Caco-2 (cell line): Measurements from ENCODE around the gene GULP1. TPM values are rescaled to one million over a fixed set of nuclear protein-coding genes. Genes with fewer than 3 reads are reported as not detected.

Experiments
- BruUV-seq: library from RNA; stranded (reverse); fragments of 400-500 nt; replicated peaks from 2 replicates; lab custom pipeline; 2021; lab: Mats Ljungman, UMichigan
- CTCF ChIA-PET: fragments of 300-600 bp; sonication (Branson Sonifier 250); formaldehyde crosslinking; loops from one replicate; lab custom pipeline; 2022; ENCODE audit warnings: antibody characterized with exemption; lab: Charles Lee
- POLR2A ChIA-PET: fragments of 300-600 bp; sonication (Branson Sonifier 250); formaldehyde crosslinking; loops from one replicate; lab custom pipeline; 2022; ENCODE audit warnings: antibody characterized with exemption; lab: Charles Lee
- DNase-seq, 2 experiments: peaks; one replicate each; pipeline versions ENCODE4 v3.0.0 to v3.0.0-alpha.2; 2020 to 2022
- H3K27me3 ChIP-seq: replicated peaks from 2 replicates; pipeline ENCODE4 v1.6.0; 2011; ENCODE audit warnings: low read length; ENCODE audit not compliant: control insufficient read depth, insufficient read depth
- H3K36me3 ChIP-seq: 2 replicates; pipeline ENCODE4 v1.5.1; 2011; ENCODE audit warnings: low read length; ENCODE audit not compliant: control insufficient read depth, insufficient read depth
- H3K4me1 ChIP-seq: fragments of 250-450 bp; sonication (Bioruptor Pico); 2 replicates; pipeline ENCODE4 v1.5.1; 2020; ENCODE audit warnings: mild to moderate bottlenecking
- H3K4me3 ChIP-seq: 2 replicates; pipeline ENCODE4 v1.5.1; 2011; ENCODE audit warnings: low read depth, mild to moderate bottlenecking, control low read depth, low read length
- H3K9me3 ChIP-seq: fragments of 250-450 bp; sonication (Bioruptor Pico); 2 replicates; pipeline ENCODE4 v1.5.1; 2020; ENCODE audit warnings: mild to moderate bottlenecking, moderate library complexity
- H3K27ac Mint-ChIP-seq: one replicate; pipeline ENCODE4 v1.8.0; 2022; ENCODE audit warnings: mixed read lengths; ENCODE audit not compliant: unreplicated experiment
- H3K27me3 Mint-ChIP-seq: one replicate; pipeline ENCODE4 v1.8.0; 2022; ENCODE audit warnings: mixed read lengths; ENCODE audit not compliant: insufficient read depth, unreplicated experiment
- H3K36me3 Mint-ChIP-seq: one replicate; pipeline ENCODE4 v1.8.0; 2022; ENCODE audit warnings: mild to moderate bottlenecking, mixed read lengths; ENCODE audit not compliant: insufficient read depth, unreplicated experiment
- H3K4me1 Mint-ChIP-seq: one replicate; pipeline ENCODE4 v1.8.0; 2022; ENCODE audit warnings: low read depth, mixed read lengths; ENCODE audit not compliant: unreplicated experiment
- H3K4me3 Mint-ChIP-seq: one replicate; pipeline ENCODE4 v1.8.0; 2022; ENCODE audit warnings: mild to moderate bottlenecking, moderate library complexity, mixed read lengths; ENCODE audit not compliant: unreplicated experiment
- H3K9me3 Mint-ChIP-seq: one replicate; pipeline ENCODE4 v1.8.0; 2022; ENCODE audit warnings: mixed read lengths; ENCODE audit not compliant: unreplicated experiment
- CTCF ChIP-seq, 2 experiments: fragments of 200-600 bp in 1 of 2; IDR thresholded peaks; 1 replicate in 1 of 2; 2 replicates in 1 of 2; pipeline versions ENCODE4 v1.5.1 to v1.8.0; 2011 to 2022; ENCODE audit warnings: antibody characterized with exemption in 1 of 2, control low read depth in 1 of 2, inconsistent platforms in 1 of 2, low read depth in 1 of 2, low read length in 1 of 2, mild to moderate bottlenecking in 1 of 2, moderate library complexity in 1 of 2; ENCODE audit not compliant: insufficient read depth in 1 of 2, severe bottlenecking in 1 of 2, unreplicated experiment in 1 of 2
- intact Hi-C: fragments of 100-400 bp; cut with micrococcal nuclease; formaldehyde crosslinking; loops from one replicate; pipeline ENCODE4 v1.10.0; 2022; ENCODE audit not compliant: unreplicated experiment
- total RNA-seq: library from RNA; stranded (reverse); gene quantifications from 2 replicates; pipeline ENCODE4 v1.2.3, GENCODE V29; 2022

GULP1 gene
- total RNA-seq, 1 experiment from 2014 or later: 32.4 TPM

- intact Hi-C loops: no loop called here
- Histone ChIP-seq H3K36me3 (no peaks in the 10 kb centered on the region), H3K4me1 (no peaks in the 10 kb centered on the region), H3K4me3 (no peak overlapping the region), H3K9me3 (no peaks in the 10 kb centered on the region; the same call in 1 of the 2 replicates), H3K27me3 (no peaks in the 10 kb centered on the region)
- no peaks in the 10 kb centered on the region for H3K27me3 Mint-ChIP-seq
- H3K27ac Mint-ChIP-seq: no peak overlapping the region
- CTCF ChIA-PET: no interaction called here
- H3K4me1 Mint-ChIP-seq: no peaks in the 10 kb centered on the region
- no peak for DNase-seq
- H3K36me3 Mint-ChIP-seq: no peaks in the 10 kb centered on the region
- no peak overlapping the region for H3K4me3 Mint-ChIP-seq
- peaks cover 5% of the 10 kb centered on the region for H3K9me3 Mint-ChIP-seq
- POLR2A ChIA-PET: no interaction called here
- TF ChIP-seq CTCF (IDR thresholded peaks at IDR 0.05; ENCODE audit: insufficient read depth in 1 of 2, low read depth in 1 of 2, low read length in 1 of 2, severe bottlenecking in 1 of 2, unreplicated experiment in 1 of 2): no peak
- no TSS peak for BruUV-seq
Measured at GRCh38 chr2:188515918-188516317, 224.2 kb downstream of the GULP1 start.

- H3K9me3 ChIP-seq: no peaks in the 10 kb centered on the region; the same call in 1 of the 2 replicates
- Mint-ChIP-seq H3K4me3 (no peak overlapping the region), H3K4me1 (no peaks in the 10 kb centered on the region), H3K9me3 (peaks cover 12% of the 10 kb centered on the region), H3K27me3 (no peaks in the 10 kb centered on the region), H3K36me3 (no peaks in the 10 kb centered on the region), H3K27ac (no peak overlapping the region)
- no peak for TF ChIP-seq CTCF (IDR thresholded peaks at IDR 0.05; ENCODE audit: insufficient read depth in 1 of 2, low read depth in 1 of 2, low read length in 1 of 2, severe bottlenecking in 1 of 2, unreplicated experiment in 1 of 2)
- H3K36me3 ChIP-seq: no peaks in the 10 kb centered on the region
- intact Hi-C loops: no loop called here
- ChIA-PET POLR2A (no interaction called here), CTCF (no interaction called here)
- no peaks in the 10 kb centered on the region for H3K27me3 ChIP-seq
- H3K4me3 ChIP-seq: no peak overlapping the region
- BruUV-seq: no TSS peak
- no peaks in the 10 kb centered on the region for H3K4me1 ChIP-seq
- DNase-seq: no peak
Measured at GRCh38 chr2:188517549-188518215, 226.0 kb downstream of the GULP1 start.

GRCh38 chr2:188518381-188518780, 226.7 kb downstream of the GULP1 start:
- Histone ChIP-seq H3K9me3 (no peaks in the 10 kb centered on the region; the same call in 1 of the 2 replicates), H3K4me3 (no peak overlapping the region), H3K4me1 (no peaks in the 10 kb centered on the region), H3K27me3 (no peaks in the 10 kb centered on the region), H3K36me3 (no peaks in the 10 kb centered on the region)
- H3K27ac Mint-ChIP-seq: no peak overlapping the region
- intact Hi-C loops: no loop called here
- H3K4me3 Mint-ChIP-seq: no peak overlapping the region
- CTCF ChIA-PET: interaction anchor here (0.5 to 0.6 kb wide), 2 partner anchors 313 to 460 kb away, joined by 4 to 5 read pairs; no protein-coding TSS in a partner anchor
- POLR2A ChIA-PET: no interaction called here
- no peaks in the 10 kb centered on the region for H3K27me3 Mint-ChIP-seq
- no peaks in the 10 kb centered on the region for H3K4me1 Mint-ChIP-seq
- no TSS peak for BruUV-seq
- no peak for DNase-seq
- TF ChIP-seq CTCF (IDR thresholded peaks at IDR 0.05; ENCODE audit: insufficient read depth in 1 of 2, low read depth in 1 of 2, low read length in 1 of 2, severe bottlenecking in 1 of 2, unreplicated experiment in 1 of 2): no peak
- no peaks in the 10 kb centered on the region for H3K36me3 Mint-ChIP-seq
- H3K9me3 Mint-ChIP-seq: peaks cover 12% of the 10 kb centered on the region
